Trophoblast cell (in vitro differentiated cells and primary cell): ENCODE data around the gene URI1.
"Not testable (repeated sequence)": the region's sequence is repeated elsewhere in the genome, so short reads cannot be mapped to it uniquely, and the experiment has no call there.

Experiments
- DNase-seq, 2 donors: peaks; one replicate each; pipeline ENCODE4 v3.0.0-alpha.2; 2016
- H2AFZ ChIP-seq: 2 replicates; pipeline ENCODE4 v1.6.1; 2013; ENCODE audit warnings: low read length, moderate library complexity, mild to moderate bottlenecking; ENCODE audit not compliant: insufficient read depth, poor library complexity
- H2AK5ac ChIP-seq: 2 replicates; pipeline ENCODE4 v1.6.1; 2013; ENCODE audit warnings: mild to moderate bottlenecking, low read length
- H2BK120ac ChIP-seq: 2 replicates; pipeline ENCODE4 v1.6.1; 2013; ENCODE audit warnings: low read length, mild to moderate bottlenecking, moderate library complexity; ENCODE audit not compliant: insufficient read depth, poor library complexity
- H2BK12ac ChIP-seq: 2 replicates; pipeline ENCODE4 v1.6.1; 2013; ENCODE audit warnings: mild to moderate bottlenecking, low read length, moderate library complexity
- H2BK5ac ChIP-seq: 2 replicates; pipeline ENCODE4 v1.6.1; 2013; ENCODE audit warnings: low read length, low read depth, moderate library complexity, mild to moderate bottlenecking; ENCODE audit not compliant: poor library complexity
- H3K14ac ChIP-seq: 2 replicates; pipeline ENCODE4 v1.6.1; 2013; ENCODE audit warnings: mild to moderate bottlenecking, low read length
- H3K18ac ChIP-seq: 2 replicates; pipeline ENCODE4 v1.6.1; 2013; ENCODE audit warnings: mild to moderate bottlenecking, low read length
- H3K23ac ChIP-seq: 2 replicates; pipeline ENCODE4 v1.6.1; 2013; ENCODE audit warnings: low read length
- H3K27ac ChIP-seq: 2 replicates; pipeline ENCODE4 v1.5.1; 2013; ENCODE audit warnings: low read depth, mild to moderate bottlenecking, inconsistent platforms, low read length, moderate library complexity
- H3K27me3 ChIP-seq: 2 replicates; pipeline ENCODE4 v1.6.1; 2013; ENCODE audit warnings: inconsistent platforms, mild to moderate bottlenecking, low read length, moderate library complexity; ENCODE audit not compliant: insufficient read depth
- H3K36me3 ChIP-seq, 2 experiments: 1 replicate in 1 of 2; 2 replicates in 1 of 2; pipeline ENCODE4 v1.6.1; 2013; ENCODE audit warnings: low read length in 2 of 2, mild to moderate bottlenecking in 2 of 2, moderate library complexity in 1 of 2; ENCODE audit not compliant: insufficient read depth in 2 of 2, control insufficient read depth in 1 of 2
- H3K4ac ChIP-seq: 2 replicates; pipeline ENCODE4 v1.6.1; 2013; ENCODE audit warnings: low read depth, mild to moderate bottlenecking, low read length, moderate library complexity
- H3K4me1 ChIP-seq, 2 experiments: 1 replicate in 1 of 2; 2 replicates in 1 of 2; pipeline ENCODE4 v1.6.1; 2013; ENCODE audit warnings: low read length in 2 of 2, mild to moderate bottlenecking in 2 of 2, moderate library complexity in 1 of 2; ENCODE audit not compliant: insufficient read depth in 2 of 2, control insufficient read depth in 1 of 2
- H3K4me2 ChIP-seq: 2 replicates; pipeline ENCODE4 v1.6.1; 2013; ENCODE audit warnings: inconsistent platforms, mild to moderate bottlenecking, low read length, moderate library complexity
- H3K4me3 ChIP-seq: 2 replicates; pipeline ENCODE4 v1.5.1; 2013; ENCODE audit warnings: mild to moderate bottlenecking, low read depth, low read length, inconsistent platforms
- H3K79me1 ChIP-seq: one replicate; pipeline ENCODE4 v1.6.1; 2013; ENCODE audit warnings: low read length
- H3K79me2 ChIP-seq: 2 replicates; pipeline ENCODE4 v1.6.1; 2013; ENCODE audit warnings: low read length, mild to moderate bottlenecking; ENCODE audit not compliant: control insufficient read depth, insufficient read depth, poor library complexity
- H3K9ac ChIP-seq: 2 replicates; pipeline ENCODE4 v1.6.1; 2013; ENCODE audit warnings: mild to moderate bottlenecking, low read length
- H3K9me3 ChIP-seq: 2 replicates; pipeline ENCODE4 v1.6.1; 2013; ENCODE audit warnings: low read depth, mild to moderate bottlenecking, control low read depth, inconsistent platforms, low read length; ENCODE audit not compliant: insufficient read depth
- H4K12ac ChIP-seq: 2 replicates; pipeline ENCODE4 v1.6.1; 2013; ENCODE audit warnings: low read depth, mild to moderate bottlenecking, low read length, moderate library complexity
- H4K8ac ChIP-seq: 2 replicates; pipeline ENCODE4 v1.6.1; 2013; ENCODE audit warnings: low read depth, mild to moderate bottlenecking, low read length, moderate library complexity
- H4K91ac ChIP-seq: one replicate; pipeline ENCODE4 v1.6.1; 2013; ENCODE audit warnings: low read depth, mild to moderate bottlenecking, low read length, moderate library complexity
- WGBS: extraction: QIAGEN DNeasy Blood & Tissue Kit; methylation state at CpG from one replicate; pipeline ENCODE4 v1.1.7; 2013; ENCODE audit warnings: missing lambda C conversion rate; ENCODE audit not compliant: insufficient read length, insufficient coverage; ENCODE audit errors: extremely low coverage; 5-methylcytosine and 5-hydroxymethylcytosine counted together

The URI1 gene

DNA sequence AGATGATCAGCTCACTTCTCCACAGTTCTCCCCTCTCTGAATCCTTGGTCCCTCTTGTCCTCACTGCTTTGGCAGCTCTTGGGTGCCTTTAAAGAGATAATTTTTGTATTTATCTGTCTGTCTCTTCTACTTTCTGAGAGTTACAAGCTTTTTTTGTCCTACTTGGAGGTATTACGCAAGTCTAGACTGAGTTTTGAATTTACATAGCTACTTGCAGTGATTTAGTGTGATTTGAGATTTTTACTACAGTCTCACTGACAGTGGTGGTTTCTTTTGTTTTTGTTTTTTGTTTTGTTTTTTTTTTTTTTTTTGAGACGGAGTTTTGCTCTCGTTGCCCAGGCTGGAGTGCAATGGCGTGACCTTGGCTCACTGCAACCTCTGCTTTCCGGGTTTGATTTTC lies 22.1 kb downstream of the URI1 start:
- WGBS: no CpG with 5 or more reads among the region's 5 CpGs
- no peak overlapping the region for H2AFZ ChIP-seq
- no peak overlapping the region for H2AK5ac ChIP-seq
- no peaks in the 10 kb centered on the region for H3K27me3 ChIP-seq
- H3K27ac ChIP-seq: no peak overlapping the region
- no peak overlapping the region for H3K14ac ChIP-seq
- no peak overlapping the region for H3K4me3 ChIP-seq
- H2BK12ac ChIP-seq: no peak overlapping the region
- H4K12ac ChIP-seq: no peak overlapping the region
- H3K4me1 ChIP-seq: no peaks in the 10 kb centered on the region
- no peak for DNase-seq
- H3K4ac ChIP-seq: no peak overlapping the region
- H3K79me1 ChIP-seq: no peaks in the 10 kb centered on the region
- no peak overlapping the region for H3K4me2 ChIP-seq
- H3K9ac ChIP-seq: no peak overlapping the region
- peaks cover 3% of the 10 kb centered on the region for H3K79me2 ChIP-seq
- no peak overlapping the region for H4K91ac ChIP-seq
- no peaks in the 10 kb centered on the region for H3K36me3 ChIP-seq
- H2BK5ac ChIP-seq: no peak overlapping the region
- no peak overlapping the region for H2BK120ac ChIP-seq
- no peak overlapping the region for H3K18ac ChIP-seq
- H3K23ac ChIP-seq: no peak overlapping the region
- H3K9me3 ChIP-seq: no peaks in the 10 kb centered on the region
- H4K8ac ChIP-seq: no peak overlapping the region

DNA sequence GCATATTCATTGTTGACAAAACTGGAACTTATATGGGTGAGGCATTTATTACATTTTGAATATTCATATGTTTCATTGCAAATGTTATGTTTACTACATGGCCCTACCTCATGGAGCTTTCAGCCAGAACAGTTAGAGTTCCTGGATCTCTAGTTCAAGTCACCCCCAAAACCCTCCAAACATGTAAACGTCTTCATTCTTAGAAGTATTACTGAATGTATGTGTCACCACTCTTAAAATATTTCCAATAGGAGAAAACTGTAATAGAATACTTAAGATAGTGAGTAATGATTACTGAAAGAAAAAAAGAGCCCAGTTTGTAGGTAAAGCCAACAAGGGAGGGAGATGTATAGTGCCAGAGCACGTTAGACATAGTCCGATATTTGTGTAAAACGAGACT lies 23.5 kb downstream of the URI1 start:
- H3K18ac ChIP-seq: no peak overlapping the region
- no peaks in the 10 kb centered on the region for H3K4me1 ChIP-seq
- no CpG with 5 or more reads among the region's 4 CpGs for WGBS
- H4K91ac ChIP-seq: no peak overlapping the region
- no peak overlapping the region for H3K9ac ChIP-seq
- no peaks in the 10 kb centered on the region for H3K27me3 ChIP-seq
- H4K12ac ChIP-seq: no peak overlapping the region
- H2BK5ac ChIP-seq: no peak overlapping the region
- no peaks in the 10 kb centered on the region for H3K36me3 ChIP-seq
- no peak overlapping the region for H3K27ac ChIP-seq
- H2BK12ac ChIP-seq: no peak overlapping the region
- DNase-seq: no peak
- H3K9me3 ChIP-seq: no peaks in the 10 kb centered on the region
- H3K79me1 ChIP-seq: no peaks in the 10 kb centered on the region
- no peak overlapping the region for H4K8ac ChIP-seq
- H2BK120ac ChIP-seq: no peak overlapping the region
- no peak overlapping the region for H3K14ac ChIP-seq
- H3K4me3 ChIP-seq: no peak overlapping the region
- H3K23ac ChIP-seq: no peak overlapping the region
- H2AFZ ChIP-seq: no peak overlapping the region
- H2AK5ac ChIP-seq: no peak overlapping the region
- no peak overlapping the region for H3K4me2 ChIP-seq
- no peak overlapping the region for H3K4ac ChIP-seq
- peaks cover 3% of the 10 kb centered on the region for H3K79me2 ChIP-seq

DNA sequence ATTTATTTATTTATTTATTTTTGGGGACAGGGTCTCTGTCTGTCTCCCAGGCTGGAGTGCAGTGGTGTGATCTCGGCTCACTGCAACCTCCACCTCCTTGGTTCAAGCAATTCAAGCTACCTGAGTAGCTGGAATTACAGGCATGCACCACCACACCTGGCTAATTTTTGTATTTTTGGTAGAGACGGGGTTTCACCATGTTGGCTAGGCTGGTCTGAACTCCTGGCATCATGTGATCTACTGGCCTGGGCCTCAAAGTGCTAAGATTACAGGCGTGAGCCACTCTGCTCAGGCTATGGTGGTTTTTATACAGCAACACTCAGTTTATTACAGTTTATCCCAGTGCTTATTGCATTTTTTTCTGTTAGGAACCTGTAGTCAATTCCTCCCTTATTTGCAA lies 24.1 kb downstream of the URI1 start:
- H2BK12ac ChIP-seq, H3K4me1 ChIP-seq, H3K4me2 ChIP-seq, H3K27me3 ChIP-seq, H4K91ac ChIP-seq, H3K4me3 ChIP-seq, H2BK5ac ChIP-seq, H3K4ac ChIP-seq, H3K36me3 ChIP-seq, H2BK120ac ChIP-seq, H2AK5ac ChIP-seq, H3K18ac ChIP-seq, H3K27ac ChIP-seq, H3K79me2 ChIP-seq, H3K14ac ChIP-seq, H4K8ac ChIP-seq, H3K79me1 ChIP-seq, DNase-seq, H3K9ac ChIP-seq, H2AFZ ChIP-seq, H3K23ac ChIP-seq, H3K9me3 ChIP-seq, H4K12ac ChIP-seq: not testable (repeated sequence)
- WGBS: no CpG with 5 or more reads among the region's 3 CpGs

DNA sequence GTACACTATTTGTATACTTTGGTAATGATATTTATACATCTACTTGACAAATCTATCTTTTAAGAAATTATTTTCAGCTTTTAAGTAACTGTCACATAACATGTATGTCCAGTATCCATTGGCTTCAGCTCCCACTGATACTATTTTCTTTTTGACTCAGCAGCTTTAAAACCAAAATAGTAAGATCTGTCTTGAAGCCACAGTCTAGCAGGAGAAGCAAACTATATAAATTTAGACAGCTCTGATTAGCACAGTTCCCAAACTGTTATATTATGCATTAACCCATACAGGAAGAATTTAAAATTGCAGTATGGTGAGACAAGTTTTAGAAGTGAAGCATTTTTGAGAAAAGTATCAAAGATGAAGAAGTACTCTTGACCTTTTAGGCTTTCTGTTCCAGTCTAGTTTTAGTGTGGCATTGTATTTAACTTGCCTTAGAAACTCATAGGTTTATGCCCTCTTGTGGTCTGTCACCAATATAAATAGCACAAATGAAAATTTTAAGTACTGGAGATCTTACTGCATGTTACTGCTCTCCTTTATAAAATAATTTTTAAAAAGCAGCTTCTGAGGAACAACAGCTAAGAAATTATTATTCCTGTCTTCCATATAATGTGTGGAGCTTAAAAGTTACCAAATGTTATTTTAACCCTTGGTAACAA lies 24.7 kb downstream of the URI1 start:
- no peak overlapping the region for H2BK120ac ChIP-seq
- no peak overlapping the region for H4K91ac ChIP-seq
- H3K9me3 ChIP-seq: no peaks in the 10 kb centered on the region
- H3K36me3 ChIP-seq: no peaks in the 10 kb centered on the region
- H2BK12ac ChIP-seq: no peak overlapping the region
- no peak overlapping the region for H2AFZ ChIP-seq
- H3K18ac ChIP-seq: no peak overlapping the region
- H2AK5ac ChIP-seq: no peak overlapping the region
- no peak overlapping the region for H2BK5ac ChIP-seq
- H3K4me1 ChIP-seq: no peaks in the 10 kb centered on the region
- no peak overlapping the region for H3K9ac ChIP-seq
- H3K79me1 ChIP-seq: no peaks in the 10 kb centered on the region
- no peak overlapping the region for H3K14ac ChIP-seq
- no peak overlapping the region for H3K4me3 ChIP-seq
- H3K23ac ChIP-seq: no peak overlapping the region
- no peaks in the 10 kb centered on the region for H3K27me3 ChIP-seq
- DNase-seq: no peak
- H4K12ac ChIP-seq: no peak overlapping the region
- no peak overlapping the region for H4K8ac ChIP-seq
- no peak overlapping the region for H3K4me2 ChIP-seq
- H3K79me2 ChIP-seq: peaks cover 3% of the 10 kb centered on the region
- no peak overlapping the region for H3K27ac ChIP-seq
- H3K4ac ChIP-seq: no peak overlapping the region
